BE2C (cell line): ENCODE measurements around the gene ZNF385C.

Source experiments
- DNase-seq: peaks from one replicate; pipeline ENCODE4 v3.0.0-alpha.2; 2020
- H3K27me3 ChIP-seq: fragments of 250-450 bp; sonication (Bioruptor Pico); 2 replicates; pipeline ENCODE4 v1.5.1; 2020; ENCODE audit warnings: mild to moderate bottlenecking
- H3K36me3 ChIP-seq: fragments of 250-450 bp; sonication (Bioruptor Pico); 2 replicates; pipeline ENCODE4 v1.5.1; 2020; ENCODE audit warnings: mild to moderate bottlenecking
- H3K4me1 ChIP-seq: fragments of 250-450 bp; sonication (Bioruptor Pico); 2 replicates; pipeline ENCODE4 v1.5.1; 2020
- H3K4me3 ChIP-seq: 2 replicates; pipeline ENCODE4 v1.5.1; 2011; ENCODE audit warnings: low read depth, low read length
- H3K9me3 ChIP-seq: fragments of 250-450 bp; sonication (Bioruptor Pico); 2 replicates; pipeline ENCODE4 v1.5.1; 2020
- TF ChIP-seq, protein P1 (sequence below): IDR thresholded peaks from 2 replicates; pipeline ENCODE4 v1.5.1; 2012; ENCODE audit warnings: mild to moderate bottlenecking, low read depth, low read length

Gene ZNF385C

DNA sequence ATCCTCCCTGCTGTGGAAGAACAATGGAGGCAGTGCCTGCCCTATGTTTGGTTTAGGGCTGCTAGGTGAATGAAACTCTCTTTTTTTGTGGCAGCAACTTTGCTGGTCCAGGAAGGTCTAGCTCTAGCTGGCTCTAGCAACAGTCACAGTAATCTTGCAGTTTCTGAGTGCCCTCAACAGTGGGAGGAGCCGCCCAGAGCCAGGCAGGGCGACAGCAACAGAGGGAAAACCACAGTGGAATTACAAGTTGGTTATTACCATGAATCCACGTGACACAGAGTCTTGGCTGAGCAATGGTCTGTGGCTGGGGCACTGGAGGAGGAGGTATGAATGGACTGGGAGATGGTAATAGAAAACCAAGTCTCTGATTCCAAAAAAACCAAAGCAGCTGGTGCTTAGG, 34.7 kb upstream of the ZNF385C start:
- Histone ChIP-seq H3K27me3 (no peaks in the 10 kb centered on the region), H3K36me3 (peaks cover 41% of the 10 kb centered on the region), H3K9me3 (no peaks in the 10 kb centered on the region), H3K4me3 (no peak overlapping the region), H3K4me1 (peaks cover 5% of the 10 kb centered on the region)
- TF ChIP-seq, protein P1, sequence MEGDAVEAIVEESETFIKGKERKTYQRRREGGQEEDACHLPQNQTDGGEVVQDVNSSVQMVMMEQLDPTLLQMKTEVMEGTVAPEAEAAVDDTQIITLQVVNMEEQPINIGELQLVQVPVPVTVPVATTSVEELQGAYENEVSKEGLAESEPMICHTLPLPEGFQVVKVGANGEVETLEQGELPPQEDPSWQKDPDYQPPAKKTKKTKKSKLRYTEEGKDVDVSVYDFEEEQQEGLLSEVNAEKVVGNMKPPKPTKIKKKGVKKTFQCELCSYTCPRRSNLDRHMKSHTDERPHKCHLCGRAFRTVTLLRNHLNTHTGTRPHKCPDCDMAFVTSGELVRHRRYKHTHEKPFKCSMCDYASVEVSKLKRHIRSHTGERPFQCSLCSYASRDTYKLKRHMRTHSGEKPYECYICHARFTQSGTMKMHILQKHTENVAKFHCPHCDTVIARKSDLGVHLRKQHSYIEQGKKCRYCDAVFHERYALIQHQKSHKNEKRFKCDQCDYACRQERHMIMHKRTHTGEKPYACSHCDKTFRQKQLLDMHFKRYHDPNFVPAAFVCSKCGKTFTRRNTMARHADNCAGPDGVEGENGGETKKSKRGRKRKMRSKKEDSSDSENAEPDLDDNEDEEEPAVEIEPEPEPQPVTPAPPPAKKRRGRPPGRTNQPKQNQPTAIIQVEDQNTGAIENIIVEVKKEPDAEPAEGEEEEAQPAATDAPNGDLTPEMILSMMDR = no peak
- DNase-seq = no peak

DNA sequence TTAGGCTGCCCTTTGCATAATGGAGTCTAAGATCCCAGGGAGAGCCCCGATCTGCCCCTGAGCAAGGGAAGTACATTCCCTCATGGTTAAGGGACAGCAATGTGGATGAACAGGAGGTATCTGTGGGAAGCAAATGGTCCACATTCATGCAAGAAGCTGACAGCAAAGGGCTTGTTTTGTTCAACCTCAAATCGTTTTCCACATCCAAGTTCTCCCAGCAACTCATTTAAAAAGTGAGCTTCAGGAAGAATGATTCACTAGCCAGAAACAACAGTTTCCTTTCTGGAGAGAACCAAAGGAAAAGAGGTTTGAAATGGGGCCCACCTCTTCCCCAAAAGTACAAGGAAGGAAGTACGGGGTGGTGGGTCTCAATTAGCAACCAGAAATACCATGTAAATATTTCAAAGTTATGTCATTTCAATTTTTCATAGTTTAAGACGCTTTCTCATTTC, 33.7 kb upstream of the ZNF385C start:
- no peak for DNase-seq
- peaks cover 47% of the 10 kb centered on the region for H3K36me3 ChIP-seq
- TF ChIP-seq, protein P1 = no peak
- H3K27me3 ChIP-seq = no peaks in the 10 kb centered on the region
- no peak overlapping the region for H3K4me3 ChIP-seq
- peaks cover 5% of the 10 kb centered on the region for H3K4me1 ChIP-seq
- no peaks in the 10 kb centered on the region for H3K9me3 ChIP-seq

DNA sequence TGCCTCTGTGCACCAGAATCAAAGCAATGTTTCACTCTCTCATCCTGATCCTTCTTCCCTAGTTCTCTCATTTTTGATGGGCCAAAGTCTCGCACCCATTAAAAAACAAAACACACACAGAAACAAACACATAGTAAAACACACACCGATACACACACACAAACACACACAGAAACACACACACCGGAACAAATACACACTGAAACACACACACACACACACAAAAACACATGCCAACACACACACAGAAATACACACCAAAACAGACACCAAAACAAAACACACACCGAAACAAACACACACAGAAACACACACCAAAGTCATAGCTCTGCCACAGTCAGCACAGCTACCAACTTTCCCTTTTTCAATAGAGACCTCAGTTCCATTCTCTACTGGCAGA, 33.0 kb upstream of the ZNF385C start:
- TF ChIP-seq, protein P1 = no peak
- H3K36me3 ChIP-seq = peaks cover 45% of the 10 kb centered on the region

DNA sequence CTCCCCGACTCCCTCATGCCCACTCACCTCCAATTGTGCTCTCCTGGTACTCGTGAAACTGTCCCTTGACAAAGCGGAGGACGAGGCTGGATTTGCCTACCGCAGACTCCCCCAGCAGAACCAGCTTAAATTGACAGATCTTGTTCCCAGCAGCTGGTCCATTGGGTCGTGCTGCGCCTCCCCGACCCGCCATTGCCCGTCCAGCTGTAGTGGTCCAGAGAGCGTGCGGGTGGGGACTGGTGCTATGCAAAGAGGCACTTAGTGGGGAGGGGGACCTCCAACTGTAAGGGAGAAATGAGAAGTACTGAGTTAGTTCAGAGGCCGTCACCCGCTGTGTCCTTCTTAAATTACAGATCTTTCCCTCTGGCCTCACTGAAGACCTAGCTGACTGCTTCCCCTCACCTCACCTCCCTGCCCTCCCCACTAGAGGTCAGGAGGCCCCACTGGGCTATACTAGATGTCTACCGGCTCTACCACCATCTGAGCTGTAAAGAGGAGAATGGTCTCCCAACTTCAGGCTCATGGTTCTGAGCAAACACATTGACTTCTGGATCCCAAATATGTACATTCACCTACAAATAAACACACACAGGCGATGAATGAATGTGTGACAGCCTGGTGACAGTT, 32.1 kb upstream of the ZNF385C start:
- H3K27me3 ChIP-seq = no peaks in the 10 kb centered on the region
- TF ChIP-seq, protein P1 = no peak
- no peak for DNase-seq
- peaks cover 50% of the 10 kb centered on the region for H3K36me3 ChIP-seq
- no peaks in the 10 kb centered on the region for H3K9me3 ChIP-seq
- H3K4me1 ChIP-seq = peaks cover 5% of the 10 kb centered on the region
- no peak overlapping the region for H3K4me3 ChIP-seq

More for the DNA sequence above, 33.0 kb upstream of the ZNF385C start:
- no peak for DNase-seq
- Histone ChIP-seq H3K4me3 (no peak overlapping the region), H3K9me3 (no peaks in the 10 kb centered on the region), H3K4me1 (peaks cover 5% of the 10 kb centered on the region), H3K27me3 (no peaks in the 10 kb centered on the region)

DNA sequence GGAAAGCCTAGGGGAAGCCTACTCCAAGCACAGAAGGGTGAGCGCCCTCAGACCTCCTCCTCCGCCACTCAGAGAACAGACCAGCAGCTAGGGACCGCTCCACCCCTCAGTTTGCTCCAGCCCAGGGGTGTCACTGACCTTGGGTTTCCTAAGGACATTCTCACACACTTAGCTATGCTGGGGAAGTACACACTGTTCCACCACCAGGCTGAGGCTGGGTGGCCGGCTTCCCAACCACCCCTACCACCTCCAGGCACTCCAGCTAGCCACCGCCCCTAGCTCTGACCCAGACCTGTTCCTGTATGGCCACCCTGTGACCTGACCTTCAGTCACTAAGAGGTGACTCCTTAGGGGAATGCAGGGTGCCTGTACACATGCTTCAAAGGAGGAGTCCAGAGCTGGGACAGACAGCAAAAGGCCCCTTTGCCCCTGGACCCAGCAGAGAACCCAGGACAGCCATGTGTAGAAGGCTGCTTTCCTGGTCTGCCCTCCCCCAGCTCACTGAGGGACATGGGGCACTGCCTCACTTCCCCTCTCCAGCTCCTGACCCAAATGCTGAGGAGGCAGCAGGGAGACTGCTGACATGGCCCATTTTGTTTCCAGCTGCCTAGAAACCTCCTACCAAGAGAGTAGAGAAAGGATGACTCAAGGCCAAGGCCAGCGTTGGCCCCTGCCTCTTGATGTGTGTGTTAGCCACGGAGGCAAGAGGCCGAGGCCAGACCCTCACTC, 31.0 kb upstream of the ZNF385C start:
- peaks cover 53% of the 10 kb centered on the region for H3K36me3 ChIP-seq
- peaks cover 5% of the 10 kb centered on the region for H3K4me1 ChIP-seq

More for the DNA sequence above, 31.0 kb upstream of the ZNF385C start:
- Histone ChIP-seq H3K27me3 (no peaks in the 10 kb centered on the region), H3K9me3 (no peaks in the 10 kb centered on the region), H3K4me3 (no peak overlapping the region)
- TF ChIP-seq, protein P1 = no peak
- DNase-seq = no peak
